GM18502 (cell line): ENCODE data around the gene ZNF784.
A peak's percentile ranks its signal among the peaks of the same experiment; 100 is the strongest.

ENCODE experiments used
- ATAC-seq: cut with Tn5 transposase; IDR thresholded peaks from one replicate; pipeline ENCODE4 v1.9.1; 2021; ENCODE audit warnings: mild to moderate bottlenecking; ENCODE audit not compliant: unreplicated experiment, poor library complexity

Gene ZNF784

GRCh38 chr19:55605637-55606470, 18.5 kb downstream of the ZNF784 start, which contains the start of gene ZNF865:
ZNF865 (plus strand) TSS chr19:55605647; CDS start chr19:55613619, 7,972 bp downstream.
- ATAC-seq: peak; percentile 30

GRCh38 chr19:55605207-55605636, 19.1 kb downstream of the ZNF784 start:
- peak; percentile 69 for ATAC-seq

- no peak for ATAC-seq
These were observed 20.6 kb downstream of the ZNF784 start for GRCh38 chr19:55603581-55604292.

GRCh38 chr19:55603115-55603514, 21.3 kb downstream of the ZNF784 start:
- no peak for ATAC-seq

- no peak for ATAC-seq
These were observed 22.0 kb downstream of the ZNF784 start for GRCh38 chr19:55602104-55603001.

GRCh38 chr19:55601084-55601483, 23.3 kb downstream of the ZNF784 start:
- ATAC-seq: no peak

- ATAC-seq: no peak
These were observed 23.7 kb downstream of the ZNF784 start for GRCh38 chr19:55600662-55601028.

- ATAC-seq: peak; percentile 51
These were observed 24.3 kb downstream of the ZNF784 start, which contains the start of gene ZNF524 for GRCh38 chr19:55599842-55600661. ZNF524 (plus strand) TSS chr19:55600288; CDS start chr19:55602113, 1,825 bp downstream.

GRCh38 chr19:55599468-55599841, 24.9 kb downstream of the ZNF784 start, which contains the start of gene FIZ1:
FIZ1 (minus strand) TSS chr19:55599517; CDS start chr19:55597865, 1,652 bp downstream.
- ATAC-seq: peak; percentile 55

- peak; percentile 58 for ATAC-seq
These were observed 25.5 kb downstream of the ZNF784 start for GRCh38 chr19:55598719-55599467.

GRCh38 chr19:55598034-55598433, 26.3 kb downstream of the ZNF784 start:
- ATAC-seq: no peak

GRCh38 chr19:55597501-55597921, 26.9 kb downstream of the ZNF784 start:
- ATAC-seq: no peak

GRCh38 chr19:55596304-55596703, 28.1 kb downstream of the ZNF784 start:
- ATAC-seq: no peak

- no peak for ATAC-seq
These were observed 29.3 kb downstream of the ZNF784 start for GRCh38 chr19:55594996-55595545.

- no peak for ATAC-seq
These were observed 31.1 kb downstream of the ZNF784 start for GRCh38 chr19:55593096-55593772.

- no peak for ATAC-seq
These were observed 31.8 kb downstream of the ZNF784 start for GRCh38 chr19:55592391-55593090.

- ATAC-seq: no peak
These were observed 32.8 kb downstream of the ZNF784 start for GRCh38 chr19:55591555-55591954.
